NCI-H2196 (cell line): ENCODE results near the gene DCUN1D4.

Experiments
- DNase-seq: peaks from one replicate; lab custom pipeline; 2025; ENCODE audit not compliant: unreplicated experiment; lab: John Stamatoyannopoulos, UW

The DCUN1D4 gene

DNA sequence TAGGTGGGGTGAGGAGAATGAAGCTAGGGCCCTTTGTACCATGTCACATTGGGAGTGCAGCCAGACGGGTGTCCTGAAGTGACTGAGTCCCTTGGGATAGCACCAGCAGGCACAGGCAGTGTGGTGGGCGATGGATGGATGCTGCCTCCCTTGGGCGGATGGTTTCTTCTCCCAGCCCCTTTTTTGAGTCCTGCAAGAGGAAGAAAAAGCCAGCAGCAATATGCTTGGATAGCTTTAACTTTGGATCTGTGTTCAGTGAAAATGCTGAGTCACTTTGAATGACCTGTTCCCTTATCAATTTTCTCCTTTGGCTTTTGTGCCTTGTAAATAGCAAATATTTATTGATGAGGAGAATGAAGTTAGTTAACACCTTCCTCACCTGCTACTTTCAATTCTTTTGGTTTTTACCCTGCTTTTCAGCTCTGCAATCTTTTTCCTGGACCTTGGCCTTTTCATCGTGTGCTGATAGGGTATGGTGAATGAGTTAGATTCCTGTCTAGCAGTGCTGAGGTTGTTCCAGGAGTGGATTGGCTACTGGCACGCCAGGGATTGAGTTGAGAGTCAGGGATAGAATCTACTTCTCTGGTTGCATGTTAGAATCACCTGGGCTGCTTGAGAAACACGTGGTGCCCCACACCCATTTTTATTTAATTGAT is 10.2 kb downstream of the DCUN1D4 start:
- DNase-seq: no peak

DNA sequence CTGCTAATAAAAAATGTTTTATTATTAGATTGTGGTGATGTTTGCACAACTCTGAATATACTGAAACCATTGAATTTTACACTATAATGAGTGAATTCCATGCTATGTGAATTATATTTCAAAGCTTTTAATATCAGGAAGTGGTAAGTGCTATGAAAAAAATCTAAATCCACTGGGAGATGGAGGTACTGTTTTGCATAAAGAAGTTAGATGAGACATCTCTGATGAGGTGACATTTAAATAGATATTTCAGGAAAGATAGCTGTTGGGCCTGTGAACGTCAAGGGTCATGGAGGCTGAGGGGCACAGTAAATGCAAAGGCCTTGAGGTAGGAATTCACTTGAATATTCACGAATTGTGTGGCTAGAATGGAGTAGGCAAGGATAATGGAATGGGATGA is 12.3 kb downstream of the DCUN1D4 start:
- DNase-seq: no peak

DNA sequence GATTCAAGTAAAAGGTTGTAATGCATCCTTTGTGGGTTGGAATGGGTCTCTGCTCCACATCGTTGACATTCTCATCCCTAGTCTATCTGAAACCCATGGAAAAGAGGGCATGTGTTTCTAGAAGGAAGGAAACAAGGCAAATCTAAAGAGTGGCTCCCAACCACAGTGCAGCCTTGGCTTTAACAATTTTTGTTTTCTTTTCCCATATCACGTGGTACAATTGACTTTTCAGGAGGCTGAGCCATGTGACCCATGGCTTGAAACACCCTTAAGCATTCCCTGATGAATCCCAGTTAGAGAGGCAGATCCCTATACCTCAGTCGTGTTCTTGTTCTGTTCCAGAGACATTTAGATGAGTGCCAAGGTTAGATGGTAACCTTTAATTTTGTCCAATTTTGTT is 12.8 kb downstream of the DCUN1D4 start:
- no peak for DNase-seq

DNA sequence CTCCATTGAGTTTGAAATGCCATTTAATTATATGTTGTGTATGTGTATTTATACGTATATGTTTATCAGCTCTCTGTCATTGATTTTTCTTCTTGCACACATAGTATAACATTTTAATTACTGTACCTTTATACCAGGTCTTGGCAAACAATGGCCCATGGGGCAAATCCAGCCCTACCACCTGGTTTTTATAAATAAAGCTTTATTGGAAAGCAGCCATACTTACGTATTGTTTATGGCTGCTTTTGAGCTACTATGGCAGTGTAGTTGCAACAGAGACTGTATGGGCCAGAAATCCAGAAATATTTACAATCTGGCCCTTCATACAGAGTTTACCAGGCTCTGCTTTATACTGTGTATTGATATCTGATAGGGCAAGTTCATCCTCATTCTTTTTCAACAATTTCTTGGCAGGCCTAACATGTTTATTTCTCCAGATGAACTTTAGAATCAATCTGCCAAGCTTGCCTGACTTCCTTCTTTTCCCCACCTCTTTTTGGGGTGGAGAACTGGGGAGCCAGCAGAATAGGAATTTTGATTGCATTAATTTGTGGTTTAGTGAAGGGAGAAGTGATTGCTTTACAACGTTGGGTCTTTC is 15.8 kb downstream of the DCUN1D4 start:
- no peak for DNase-seq

- DNase-seq: no peak
Observed at GRCh38 chr4:51859476-51860031, 16.6 kb downstream of the DCUN1D4 start.

DNA sequence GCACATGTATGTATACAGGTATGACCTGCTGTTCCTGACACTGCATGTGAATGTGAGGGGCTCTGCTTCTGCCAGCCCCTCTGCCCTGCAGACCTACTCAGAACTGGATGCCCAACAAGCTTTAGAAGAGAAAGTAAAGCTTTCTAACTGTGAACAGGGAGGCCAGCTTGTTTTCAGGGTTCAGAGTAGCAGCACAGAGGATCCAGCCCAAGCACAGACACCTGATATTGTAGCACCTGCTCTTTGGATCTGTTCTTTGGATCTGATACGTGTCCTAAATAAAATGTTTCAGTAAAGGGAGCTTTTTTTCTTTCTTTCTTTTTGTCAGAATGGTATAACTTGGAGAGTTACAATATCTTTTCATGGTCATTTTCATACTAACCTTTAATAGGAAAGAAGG is 19.2 kb downstream of the DCUN1D4 start:
- no peak for DNase-seq

DNA sequence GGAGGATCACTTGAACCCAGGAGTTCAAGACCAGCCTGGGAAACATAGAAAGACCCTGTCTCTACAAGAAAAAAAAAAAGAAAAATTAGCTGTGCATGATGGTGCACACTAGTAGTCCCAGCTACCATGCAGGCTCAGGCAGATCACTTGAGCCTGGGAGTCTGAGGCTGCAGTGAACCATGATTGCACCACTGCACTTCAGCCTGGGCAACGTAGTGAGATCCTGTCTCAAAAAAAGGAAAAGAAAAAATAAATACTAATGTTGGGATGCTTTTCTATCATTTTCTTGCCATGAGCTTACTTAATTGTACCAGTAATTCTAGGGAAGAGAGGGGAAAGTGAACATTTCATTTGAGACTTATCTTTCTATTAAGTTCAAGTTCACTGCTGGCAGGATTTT is 19.8 kb downstream of the DCUN1D4 start:
- DNase-seq: no peak

GRCh38 chr4:51865717-51866116 is 22.8 kb downstream of the DCUN1D4 start:
- no peak for DNase-seq

DNA sequence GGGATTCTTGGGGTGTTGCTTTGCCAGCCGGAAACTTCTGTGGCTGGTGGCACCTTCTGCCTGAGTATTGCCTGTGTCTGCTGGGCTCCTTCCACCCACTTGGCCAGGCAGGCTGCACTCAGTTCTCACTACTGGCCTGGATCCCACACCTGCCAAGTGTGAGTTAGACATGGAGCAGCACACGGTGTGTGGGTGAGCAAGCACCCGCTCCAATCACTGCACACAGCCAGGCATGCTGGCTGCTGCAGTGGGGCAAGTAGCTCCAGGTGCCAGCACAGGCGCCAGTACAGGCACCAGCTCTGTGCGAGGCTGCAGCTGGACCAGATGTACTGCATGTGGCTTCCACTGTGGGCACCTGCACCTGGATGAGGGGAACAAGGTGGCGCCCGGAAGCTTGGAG is 23.9 kb downstream of the DCUN1D4 start:
- no peak for DNase-seq

GRCh38 chr4:51867689-51868448 is 24.9 kb downstream of the DCUN1D4 start:
- no peak for DNase-seq

DNA sequence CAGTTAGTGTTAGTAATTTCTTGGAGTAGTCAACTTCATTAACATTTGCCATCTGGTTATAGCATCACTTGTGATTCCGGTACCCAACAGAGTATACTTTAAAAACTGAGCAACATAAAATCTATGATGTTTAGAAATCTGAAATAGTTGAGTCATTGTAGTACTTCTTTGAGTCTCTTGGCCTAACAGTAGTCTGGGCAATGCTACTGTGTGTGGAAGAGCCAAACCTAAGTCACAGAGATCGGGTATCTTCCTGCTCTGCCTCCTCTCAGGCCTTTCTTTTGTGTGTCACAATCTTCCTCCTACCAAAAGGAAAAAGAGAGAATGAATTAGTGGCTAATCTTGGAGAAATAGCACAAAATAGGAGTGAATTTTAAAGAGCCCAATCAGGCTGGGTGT is 25.5 kb downstream of the DCUN1D4 start:
- no peak for DNase-seq

- DNase-seq: no peak
Observed at GRCh38 chr4:51870441-51871188, 27.7 kb downstream of the DCUN1D4 start.

DNA sequence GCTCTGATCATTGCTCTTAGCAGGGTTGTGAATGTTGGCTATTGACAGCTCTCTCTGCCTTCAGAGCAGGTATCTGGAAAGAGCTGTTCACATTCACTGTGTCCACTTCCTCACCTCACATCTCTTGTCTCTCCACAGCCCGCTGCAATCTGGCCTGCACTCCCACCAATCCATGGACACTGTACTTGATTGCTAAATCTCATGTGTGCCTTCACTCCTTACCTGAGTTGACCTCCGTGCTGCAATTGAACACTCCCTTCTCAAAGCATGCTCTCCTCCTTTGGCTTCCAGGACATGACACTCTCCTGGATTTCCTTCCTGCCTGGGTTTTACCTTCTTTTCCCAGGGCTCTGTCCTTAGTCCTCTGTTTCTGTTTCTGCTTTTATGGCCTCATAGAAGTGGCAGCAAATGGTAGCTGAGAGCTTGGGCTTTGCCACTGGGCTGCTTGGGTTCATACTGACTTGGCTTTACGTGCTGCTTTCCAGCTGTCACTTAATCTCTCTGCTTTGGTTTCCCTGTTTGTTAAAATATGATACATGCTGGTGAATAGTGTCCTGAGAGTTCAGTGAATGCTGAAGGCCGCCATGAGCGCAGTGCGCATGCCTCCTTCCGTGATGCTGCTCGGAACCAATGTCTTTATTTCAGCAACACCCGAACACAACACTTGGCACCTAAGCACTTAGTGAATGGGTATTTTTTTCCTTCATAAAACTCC is 29.5 kb downstream of the DCUN1D4 start:
- DNase-seq: no peak

DNA sequence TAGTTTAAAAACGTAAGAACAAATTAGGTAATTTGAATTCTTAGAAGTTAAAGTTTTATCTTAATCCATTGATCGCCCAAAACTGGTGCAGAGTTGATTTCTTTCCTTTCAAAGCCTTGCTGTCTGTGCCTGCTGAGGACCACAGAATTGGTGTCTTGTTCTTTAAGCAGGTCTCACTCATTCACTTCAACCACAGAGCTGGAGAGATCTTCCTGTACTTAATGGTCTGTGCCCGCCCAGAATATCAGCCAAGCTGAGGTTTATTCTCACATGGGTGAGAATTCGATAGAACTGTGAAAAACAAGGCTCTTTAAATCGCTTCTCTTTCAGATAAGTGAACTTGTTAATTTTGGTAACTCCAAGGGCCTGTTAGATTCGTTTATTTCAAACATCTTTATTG is 31.6 kb downstream of the DCUN1D4 start:
- DNase-seq: no peak

GRCh38 chr4:51878431-51878830 is 35.5 kb downstream of the DCUN1D4 start:
- DNase-seq: no peak

DNA sequence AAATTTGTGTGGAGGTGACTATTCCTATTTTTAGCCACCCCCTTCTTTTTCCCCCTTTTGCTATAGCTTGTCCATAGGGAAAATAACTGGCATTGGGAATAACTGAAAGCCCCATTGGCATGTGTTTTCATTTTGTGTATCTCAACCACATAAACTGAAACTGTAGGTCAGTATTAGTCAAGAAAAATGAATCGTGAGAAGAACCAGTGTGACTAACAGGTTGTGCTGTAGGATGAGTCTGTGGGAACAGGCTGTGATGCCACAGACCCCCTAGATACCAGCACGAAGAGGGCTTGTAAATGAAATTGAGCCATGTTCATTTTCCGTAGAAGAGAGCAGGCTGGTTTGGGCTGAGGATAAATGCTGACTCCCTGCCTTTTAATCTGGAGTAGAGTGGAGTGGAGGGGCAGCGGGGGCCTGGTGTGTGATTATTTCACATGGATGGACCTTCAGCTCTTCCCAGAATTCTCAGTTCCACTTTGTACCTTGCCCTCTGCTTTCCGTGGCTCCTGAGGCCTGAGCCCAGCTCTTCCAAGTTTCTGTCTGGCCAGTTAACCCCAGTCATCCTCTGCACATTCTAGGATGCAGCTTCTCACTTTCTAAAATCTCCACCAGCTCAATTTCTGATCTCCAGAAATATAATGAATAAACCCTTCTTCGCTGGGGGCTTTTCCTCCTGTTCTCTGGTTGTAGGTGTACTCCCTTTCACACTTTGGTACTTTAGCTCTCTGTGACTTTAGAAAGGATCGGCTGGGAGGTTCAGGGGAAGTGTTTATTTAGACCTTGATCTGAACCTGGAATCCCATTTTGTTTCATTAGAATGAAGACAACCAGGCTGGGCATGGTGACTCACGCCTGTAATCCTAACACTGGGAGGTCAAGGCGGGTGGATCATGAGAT is 37.3 kb downstream of the DCUN1D4 start:
- no peak for DNase-seq

GRCh38 chr4:51884055-51884454 is 41.1 kb downstream of the DCUN1D4 start:
- DNase-seq: no peak

DNA sequence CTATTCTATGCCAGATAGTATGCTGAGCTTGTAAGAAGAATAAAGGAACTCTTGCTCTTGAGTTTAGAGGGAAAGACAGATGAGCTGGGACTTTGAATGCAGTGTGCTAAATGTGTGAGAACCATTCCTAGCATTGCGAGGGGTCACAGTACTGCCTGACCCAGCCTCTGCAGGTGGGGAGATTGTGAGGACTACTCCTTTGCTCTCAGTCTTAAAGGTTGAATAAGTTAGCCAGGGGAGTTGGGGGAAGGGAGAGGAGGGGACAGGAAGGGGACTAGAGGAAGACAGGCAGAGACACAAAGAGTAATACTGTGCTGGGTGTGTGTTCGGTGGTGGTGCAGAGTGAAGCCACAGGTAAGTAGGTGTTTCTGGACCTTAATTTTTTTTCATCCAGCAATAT is 41.7 kb downstream of the DCUN1D4 start:
- no peak for DNase-seq

DNA sequence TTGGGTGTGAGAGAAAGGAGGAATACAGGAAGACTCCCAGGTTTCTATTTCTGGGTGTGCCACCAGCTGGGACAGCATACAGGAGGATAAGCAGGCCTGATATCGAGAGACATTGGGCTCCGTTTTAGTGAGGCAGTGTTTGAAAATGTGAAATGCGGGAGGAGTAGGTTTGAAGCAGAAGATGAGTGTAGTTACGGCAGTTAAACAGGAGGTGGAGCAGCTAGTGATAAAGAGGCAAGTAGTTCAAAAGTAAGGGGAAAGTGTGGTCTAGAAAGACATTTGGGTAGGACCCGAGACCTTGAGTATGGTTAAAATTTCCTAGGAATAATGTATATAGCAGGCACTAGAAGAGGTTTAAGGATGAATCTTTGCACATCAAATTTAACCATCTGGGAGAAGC is 42.4 kb downstream of the DCUN1D4 start:
- no peak for DNase-seq

- no peak for DNase-seq
Observed at GRCh38 chr4:51890760-51891159, 47.8 kb downstream of the DCUN1D4 start.
